H1 (cell line): Measurements from ENCODE around the gene PEPD. TPM values are rescaled to one million over a fixed set of nuclear protein-coding genes. Genes with fewer than 3 reads are reported as not detected.

Experiments
- CTCF ChIA-PET: fragments of 300-600 bp; sonication (Branson Sonifier 250); formaldehyde crosslinking; loops from one replicate; lab custom pipeline; 2021; ENCODE audit not compliant: partially characterized antibody; lab: Charles Lee
- POLR2A ChIA-PET: fragments of 300-600 bp; sonication (Branson Sonifier 250); formaldehyde crosslinking; loops from one replicate; lab custom pipeline; 2021; ENCODE audit warnings: inconsistent platforms; ENCODE audit not compliant: partially characterized antibody; lab: Charles Lee
- DNase-seq, 2 experiments: peaks; one replicate each; pipeline versions ENCODE4 v3.0.0 to v3.0.0-alpha.2; 2010 to 2022; ENCODE audit warnings: low spot score in 2 of 2, low read depth in 1 of 2, mixed read lengths in 1 of 2
- FAIRE-seq: peaks from 2 replicates; lab custom pipeline; 2011; peaks lifted over from hg19 to GRCh38; lab: Jason Lieb, UNC
- H2AFZ ChIP-seq: 2 replicates; pipeline ENCODE4 v1.8.1; 2012; ENCODE audit warnings: low read length, inconsistent platforms
- H2AK5ac ChIP-seq: 2 replicates; pipeline ENCODE4 v1.6.1; 2013; ENCODE audit warnings: low read depth, low read length
- H2BK120ac ChIP-seq: replicated peaks from 2 replicates; pipeline ENCODE3; 2013; ENCODE audit warnings: low read depth, low read length, inconsistent platforms
- H2BK12ac ChIP-seq: 2 replicates; pipeline ENCODE4 v1.6.1; 2013; ENCODE audit warnings: low read depth, low read length
- H2BK15ac ChIP-seq: 2 replicates; pipeline ENCODE4 v1.6.1; 2013; ENCODE audit warnings: low read length
- H2BK20ac ChIP-seq: 2 replicates; pipeline ENCODE4 v1.6.1; 2013; ENCODE audit warnings: low read length
- H2BK5ac ChIP-seq: 2 replicates; pipeline ENCODE4 v1.6.1; 2013; ENCODE audit warnings: low read depth, low read length
- H3K14ac ChIP-seq: 2 replicates; pipeline ENCODE4 v1.6.1; 2013; ENCODE audit warnings: inconsistent platforms; ENCODE audit not compliant: insufficient read length
- H3K18ac ChIP-seq: 2 replicates; pipeline ENCODE4 v1.6.1; 2013; ENCODE audit warnings: low read length; ENCODE audit errors: extremely low read depth
- H3K23ac ChIP-seq: 2 replicates; pipeline ENCODE4 v1.6.1; 2013; ENCODE audit warnings: inconsistent platforms; ENCODE audit not compliant: insufficient read length
- H3K23me2 ChIP-seq: 2 replicates; pipeline ENCODE4 v1.6.1; 2013; ENCODE audit warnings: low read depth, low read length
- H3K27ac ChIP-seq: 2 replicates; pipeline ENCODE4 v1.6.1; 2011; ENCODE audit warnings: low read depth, low read length, inconsistent platforms
- H3K27me3 ChIP-seq, 4 experiments: replicated peaks in 1 of 4; 1 replicate in 1 of 4; 2 replicates in 3 of 4; pipeline versions ENCODE4 v1.6.1 to v1.8.1; 2011 to 2013; ENCODE audit warnings: low read length in 3 of 4, mild to moderate bottlenecking in 3 of 4, inconsistent platforms in 2 of 4, mixed read lengths in 2 of 4, moderate library complexity in 1 of 4; ENCODE audit not compliant: control insufficient read depth in 3 of 4, insufficient read depth in 3 of 4; ENCODE audit errors: extremely low read depth in 1 of 4
- H3K36me3 ChIP-seq, 4 experiments: 2 replicates each; pipeline versions ENCODE4 v1.6.1 to v1.8.1; 2011 to 2013; ENCODE audit warnings: mild to moderate bottlenecking in 4 of 4, low read length in 3 of 4, moderate library complexity in 2 of 4, control low read depth in 1 of 4, inconsistent platforms in 1 of 4; ENCODE audit not compliant: insufficient read depth in 4 of 4, control insufficient read depth in 2 of 4
- H3K4ac ChIP-seq: replicated peaks from 2 replicates; pipeline ENCODE3; 2013; ENCODE audit warnings: low read length, low read depth, mixed read lengths, inconsistent platforms; ENCODE audit not compliant: insufficient read length
- H3K4me1 ChIP-seq, 4 experiments: replicated peaks in 1 of 4; 1 replicate in 1 of 4; 2 replicates in 3 of 4; pipeline versions ENCODE4 v1.6.1 to v1.8.1; 2011 to 2013; ENCODE audit warnings: low read length in 3 of 4, inconsistent platforms in 2 of 4, mixed read lengths in 1 of 4; ENCODE audit not compliant: insufficient read depth in 4 of 4, control insufficient read depth in 3 of 4
- H3K4me2 ChIP-seq, 2 experiments: 2 replicates each; pipeline versions ENCODE4 v1.6.1 to v1.8.1; 2011 to 2013; ENCODE audit warnings: low read depth in 2 of 2, low read length in 2 of 2, control low read depth in 1 of 2, inconsistent platforms in 1 of 2, mild to moderate bottlenecking in 1 of 2; ENCODE audit not compliant: insufficient read depth in 1 of 2
- H3K4me3 ChIP-seq, 4 experiments: fragments of 200-600, 300-600 bp in 1 of 4; sonication (generic), shearing (Covaris generic), sonication (Bioruptor Twin) in 1 of 4; 2 replicates each; pipeline versions ENCODE4 v1.5.1 to v1.8.1; 2011 to 2016; ENCODE audit warnings: low read length in 4 of 4, low read depth in 3 of 4, control low read depth in 2 of 4, inconsistent platforms in 2 of 4, mild to moderate bottlenecking in 2 of 4, mixed read lengths in 1 of 4, moderate library complexity in 1 of 4; ENCODE audit not compliant: insufficient read depth in 2 of 4; ENCODE audit errors: extremely low read depth in 1 of 4
- H3K56ac ChIP-seq: replicated peaks from 2 replicates; pipeline ENCODE3; 2013; ENCODE audit warnings: low read depth, mild to moderate bottlenecking, mixed read lengths, low read length, inconsistent platforms; ENCODE audit not compliant: insufficient read length
- H3K79me1 ChIP-seq: 2 replicates; pipeline ENCODE4 v1.6.1; 2013; ENCODE audit warnings: low read depth, low read length, control low read depth
- H3K79me2 ChIP-seq, 2 experiments: 2 replicates each; pipeline versions ENCODE4 v1.6.1 to v1.8.1; 2012 to 2013; ENCODE audit warnings: low read length in 2 of 2, mild to moderate bottlenecking in 2 of 2, inconsistent platforms in 1 of 2; ENCODE audit not compliant: insufficient read depth in 2 of 2, control insufficient read depth in 1 of 2
- H3K9ac ChIP-seq, 4 experiments: replicated peaks in 1 of 4; 1 replicate in 1 of 4; 2 replicates in 3 of 4; pipeline versions ENCODE4 v1.6.1 to v1.8.1; 2011 to 2013; ENCODE audit warnings: low read depth in 3 of 4, low read length in 3 of 4, control low read depth in 2 of 4, mild to moderate bottlenecking in 2 of 4, moderate library complexity in 2 of 4, inconsistent platforms in 1 of 4; ENCODE audit errors: extremely low read depth in 1 of 4
- H3K9me3 ChIP-seq, 2 experiments: 2 replicates each; pipeline versions ENCODE4 v1.6.1 to v1.8.1; 2012 to 2013; ENCODE audit warnings: mild to moderate bottlenecking in 2 of 2, moderate library complexity in 2 of 2, control low read depth in 1 of 2, inconsistent platforms in 1 of 2, low read depth in 1 of 2, low read length in 1 of 2, mixed read lengths in 1 of 2; ENCODE audit not compliant: insufficient read depth in 2 of 2
- H4K20me1 ChIP-seq, 2 experiments: replicated peaks in 1 of 2; 2 replicates each; pipeline versions ENCODE3 to v1.8.1; 2011 to 2013; ENCODE audit warnings: inconsistent platforms in 2 of 2, low read length in 2 of 2, mild to moderate bottlenecking in 1 of 2; ENCODE audit not compliant: insufficient read depth in 2 of 2, control insufficient read depth in 1 of 2
- H4K5ac ChIP-seq: 2 replicates; pipeline ENCODE4 v1.6.1; 2013; ENCODE audit warnings: low read length, low read depth, mixed read lengths, inconsistent platforms; ENCODE audit not compliant: insufficient read length
- H4K8ac ChIP-seq: 2 replicates; pipeline ENCODE4 v1.8.0; 2013; ENCODE audit warnings: mild to moderate bottlenecking, moderate library complexity, low read length, inconsistent platforms; ENCODE audit not compliant: insufficient read depth; ENCODE audit errors: extremely low read depth
- H4K91ac ChIP-seq: replicated peaks from 2 replicates; pipeline ENCODE3; 2013; ENCODE audit warnings: low read length, mixed read lengths, inconsistent platforms; ENCODE audit not compliant: insufficient read length
- KDM5A ChIP-seq: fragments of 200-600 bp; IDR thresholded peaks from 2 replicates; pipeline ENCODE4 v1.7.1; 2012; ENCODE audit warnings: mild to moderate bottlenecking, low read length, inconsistent platforms, mixed read lengths
- NANOG ChIP-seq: IDR thresholded peaks from 2 replicates; pipeline ENCODE4 v1.6.1; 2011; ENCODE audit warnings: low read length, low read depth, mild to moderate bottlenecking, inconsistent platforms; ENCODE audit not compliant: insufficient read depth, poor library complexity, severe bottlenecking
- WGBS, 2 experiments: shearing (Covaris generic) in 1 of 2; methylation state at CpG; one replicate each; pipeline versions ENCODE4 v1.1.6 to v1.1.7; 2013 to 2015; ENCODE audit warnings: low lambda C conversion rate in 2 of 2, mixed read lengths in 2 of 2, inconsistent platforms in 1 of 2, low coverage in 1 of 2, missing lambda C conversion rate in 1 of 2; ENCODE audit not compliant: insufficient replicate concordance in 2 of 2, insufficient coverage in 1 of 2, insufficient read length in 1 of 2; ENCODE audit errors: extremely low coverage in 1 of 2, missing lambda C conversion rate in 1 of 2; 5-methylcytosine and 5-hydroxymethylcytosine counted together
- polyA plus RNA-seq, 7 experiments: library from polyadenylated mRNA; depleted of rRNA in 3 of 7; stranded (reverse) in 5 of 7; unstranded in 2 of 7; fragments of >200 nt in 5 of 7; fragments of 200-250 nt in 2 of 7; gene quantifications; 1 replicate in 5 of 7; 2 replicates in 1 of 7; 4 replicates in 1 of 7; pipeline versions ENCODE4 v1.2.1 to v1.2.3, GENCODE V29; 2011 to 2013; ENCODE audit warnings: missing spikeins in 2 of 7, mixed read lengths in 2 of 7
- total RNA-seq: library from RNA; stranded (reverse); fragmentation: NEBNext Ultra II Directional; extraction: Animal tissue kit (Norgen Biotek cat#: 25700); gene quantifications from 2 replicates; pipeline ENCODE4 v1.2.1, GENCODE V29; 2021

The PEPD gene
- total and polyA plus RNA-seq, 2 of the 8 experiments (the other 6 are each of a cell fraction or from before 2014, with no cell fraction given), result 84.1 to 178 TPM

DNA sequence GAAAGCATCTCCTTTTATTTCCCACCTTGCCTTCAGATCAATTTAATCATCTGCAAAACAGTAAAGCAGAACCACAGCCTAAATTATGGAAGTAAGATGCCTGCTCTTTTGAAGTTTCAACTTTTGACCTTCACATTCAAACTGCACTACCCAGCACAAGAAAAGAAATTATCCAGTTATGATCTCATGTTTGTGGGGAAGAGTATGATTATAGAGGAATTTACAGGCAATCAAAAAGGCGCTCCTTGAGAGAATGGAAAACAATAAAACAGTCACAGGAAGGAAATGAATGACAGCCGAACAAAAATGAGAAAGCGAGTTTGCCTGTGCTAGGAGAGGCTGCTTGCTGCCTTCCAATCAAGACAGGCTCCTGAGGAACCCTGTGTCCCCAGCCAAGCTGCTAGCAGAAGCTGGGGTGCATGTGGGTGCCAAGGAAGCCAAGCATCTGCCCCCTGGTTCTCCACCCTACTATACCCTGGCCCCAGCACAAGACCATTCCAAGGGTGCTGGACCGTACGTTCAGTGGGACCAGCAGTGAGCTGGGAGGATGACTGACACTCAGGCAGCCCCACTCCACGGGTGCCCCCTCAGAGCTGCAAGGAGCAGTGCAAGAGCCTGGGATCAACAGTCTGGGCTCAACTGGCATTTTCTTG is 47.8 kb downstream of the PEPD start:
- no peak for FAIRE-seq
- no peak overlapping the region for H3K4me3 ChIP-seq
- no peaks in the 10 kb centered on the region for H3K9me3 ChIP-seq
- 89% methylated on average over 6 of the region's 6 CpGs; no CpG with 5 or more reads in 1 of the 2 experiments for WGBS, 2 experiments
- H3K23ac ChIP-seq, result no peak overlapping the region
- H3K56ac ChIP-seq, result no peak overlapping the region
- no peak overlapping the region for H2BK5ac ChIP-seq
- TF ChIP-seq NANOG, result no peak
- TF ChIP-seq KDM5A, result no peak
- no peak overlapping the region for H3K4me2 ChIP-seq
- no peak overlapping the region for H3K14ac ChIP-seq
- H3K27ac ChIP-seq, result no peak overlapping the region
- POLR2A ChIA-PET, result no interaction called here
- CTCF ChIA-PET, result interaction anchor here (1.1 kb wide), 1 partner anchor 9 kb away, joined by 3 read pairs; no protein-coding TSS in a partner anchor
- no peaks in the 10 kb centered on the region for H3K79me2 ChIP-seq
- peaks cover 0 to 6% of the 10 kb centered on the region in 2 experiments for H4K20me1 ChIP-seq
- H3K4ac ChIP-seq, result no peak overlapping the region
- no peak overlapping the region for H3K9ac ChIP-seq
- H2AFZ ChIP-seq, result no peak overlapping the region
- H2BK15ac ChIP-seq, result no peak overlapping the region
- no peak overlapping the region for H4K8ac ChIP-seq
- H2BK120ac ChIP-seq, result no peak overlapping the region
- no peaks in the 10 kb centered on the region; a peak in 1 of 7 replicates for H3K4me1 ChIP-seq
- peaks cover 0 to 9% (median 7%) of the 10 kb centered on the region in 4 experiments; a peak in 3 of 8 replicates for H3K36me3 ChIP-seq
- H4K91ac ChIP-seq, result no peak overlapping the region
- DNase-seq, result no peak
- no peak overlapping the region for H2BK12ac ChIP-seq
- no peaks in the 10 kb centered on the region for H3K23me2 ChIP-seq
- no peak overlapping the region for H3K18ac ChIP-seq
- no peak overlapping the region for H2AK5ac ChIP-seq
- H4K5ac ChIP-seq, result no peak overlapping the region
- H3K79me1 ChIP-seq, result no peaks in the 10 kb centered on the region
- H3K27me3 ChIP-seq, result no peaks in the 10 kb centered on the region
- no peak overlapping the region for H2BK20ac ChIP-seq
